ENCODE data around the gene TXNDC11.
A peak's percentile ranks its signal among the peaks of the same experiment; 100 is the strongest.

The TXNDC11 gene

DNA sequence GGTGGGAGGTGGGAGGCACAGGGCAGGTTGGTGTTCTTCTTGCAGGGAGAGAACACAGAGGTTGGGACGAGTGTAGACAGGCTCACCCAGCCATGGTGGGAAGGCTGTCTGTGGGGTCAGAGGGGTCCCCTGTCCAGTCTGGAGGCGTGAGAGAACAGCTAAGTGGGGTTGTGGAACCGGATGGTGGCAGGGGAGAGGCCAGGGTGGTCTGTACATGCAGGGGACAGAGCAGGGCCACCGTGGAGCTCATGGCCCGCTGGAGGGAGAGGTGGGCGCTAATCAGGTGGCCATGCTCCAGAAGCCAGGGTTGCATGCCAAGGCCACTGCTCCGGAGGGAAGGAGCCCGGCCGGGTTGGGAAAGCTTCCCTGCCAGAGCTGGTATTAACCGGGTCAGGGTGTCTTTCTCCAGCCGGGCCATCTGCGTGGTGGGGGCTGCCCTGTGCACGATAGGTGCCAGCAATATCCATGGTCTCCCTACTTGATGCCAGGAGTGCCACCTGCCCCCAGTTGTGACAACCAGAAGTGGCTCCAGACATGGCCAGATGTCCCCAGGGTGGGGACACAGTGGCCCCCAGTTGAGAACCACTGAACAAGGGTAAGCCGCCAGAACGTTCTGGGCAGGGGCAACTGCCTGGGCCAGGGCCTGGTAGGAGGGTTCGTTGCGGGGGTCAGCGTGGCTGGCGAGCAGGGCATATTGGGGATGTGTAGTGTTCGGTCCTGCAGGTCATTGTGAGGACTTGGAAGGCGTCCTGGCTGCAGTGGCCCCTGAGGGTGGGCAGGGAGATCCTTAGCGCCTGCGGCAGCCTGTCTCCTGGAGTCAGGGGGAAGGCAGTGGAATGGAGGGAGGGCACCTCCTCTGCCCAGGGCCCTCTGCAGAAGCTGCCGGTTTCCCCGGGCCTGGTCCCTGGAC lies 69.3 kb downstream of the TXNDC11 start:
- no peak for DNase-seq

DNA sequence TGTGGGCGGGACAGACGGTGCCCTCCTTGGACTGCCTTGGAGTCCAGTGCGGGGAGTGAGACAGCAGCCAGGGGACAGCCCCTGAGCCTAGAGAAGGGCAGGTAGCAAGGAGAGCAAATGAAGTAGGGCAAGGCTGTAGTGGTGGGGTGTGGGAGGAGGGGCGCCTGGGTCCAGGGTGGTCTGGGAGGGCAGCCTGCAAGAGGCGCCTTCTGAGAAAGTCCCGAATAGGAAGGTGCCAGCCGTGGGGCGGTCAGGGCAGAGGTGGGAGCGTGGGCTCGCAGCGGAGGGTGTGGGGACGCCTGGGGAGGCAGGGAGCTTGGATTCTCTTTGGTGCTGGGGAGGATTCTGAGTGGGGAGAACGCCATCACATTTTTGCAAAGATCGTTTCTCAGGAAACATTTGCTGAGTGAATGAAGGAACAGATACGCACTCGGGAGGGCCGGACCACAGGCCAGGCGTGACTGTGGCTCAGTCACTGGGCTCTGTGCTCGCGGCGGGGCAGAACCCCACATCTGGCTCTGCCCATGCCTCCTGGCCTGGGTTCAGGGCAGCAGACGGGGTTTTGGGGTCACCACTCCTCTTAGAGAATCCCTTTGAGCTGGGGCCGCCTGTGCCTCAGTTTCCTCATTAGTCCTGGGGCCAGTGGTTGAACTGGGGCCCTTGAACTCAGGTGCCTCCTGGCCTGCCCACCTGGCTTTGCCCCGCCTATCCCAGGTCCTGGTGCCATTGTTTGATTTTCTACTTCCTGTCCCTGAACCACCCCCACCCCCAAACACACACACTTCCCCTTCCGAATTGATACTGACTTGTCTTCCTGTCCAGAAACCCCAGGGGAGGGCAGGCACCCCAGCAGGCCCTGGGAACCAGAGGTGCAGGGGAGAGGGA lies 70.2 kb downstream of the TXNDC11 start:
- peak; percentile 44 to 62 (median 61) for DNase-seq

DNA sequence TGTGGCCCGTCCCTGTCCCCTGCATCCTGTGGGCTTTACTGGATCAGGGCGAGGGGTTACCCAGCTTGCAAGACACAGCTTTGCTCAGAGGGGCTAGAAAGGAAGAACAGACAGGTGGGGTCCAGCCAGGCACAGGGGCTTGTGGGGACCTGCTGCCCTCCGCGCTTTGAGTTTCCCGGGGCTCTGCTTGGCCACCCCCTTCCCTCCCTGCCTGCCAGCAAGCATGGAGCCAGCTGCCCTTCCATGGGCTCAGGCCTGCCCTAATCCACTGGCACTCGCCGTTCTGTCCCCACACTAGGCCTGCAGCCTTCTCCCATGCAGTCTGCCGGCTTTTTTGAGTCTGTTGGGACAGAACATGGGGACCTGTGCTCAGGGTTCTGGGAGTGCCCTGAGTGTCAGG lies 71.0 kb downstream of the TXNDC11 start:
- no peak for DNase-seq

DNA sequence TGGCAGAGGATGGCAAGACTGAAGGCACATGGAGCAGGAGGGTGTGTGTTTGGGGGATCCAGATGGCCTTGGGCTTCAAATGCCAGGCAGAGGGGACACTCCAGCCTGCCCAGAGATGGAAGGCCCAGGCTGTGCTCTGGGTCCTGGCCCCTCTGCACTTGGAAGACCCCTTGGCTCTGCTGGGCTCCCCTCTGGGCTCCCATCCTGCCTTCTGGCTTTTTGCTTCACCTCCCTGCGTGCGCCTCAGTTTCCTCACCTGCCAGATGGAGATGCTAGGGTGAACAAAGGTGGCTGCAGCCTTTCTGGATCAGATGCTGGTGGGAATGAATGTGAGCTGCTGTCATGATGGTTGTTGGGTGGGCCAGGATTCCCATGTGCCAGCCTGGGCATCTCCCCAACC lies 71.4 kb downstream of the TXNDC11 start:
- DNase-seq, result no peak

DNA sequence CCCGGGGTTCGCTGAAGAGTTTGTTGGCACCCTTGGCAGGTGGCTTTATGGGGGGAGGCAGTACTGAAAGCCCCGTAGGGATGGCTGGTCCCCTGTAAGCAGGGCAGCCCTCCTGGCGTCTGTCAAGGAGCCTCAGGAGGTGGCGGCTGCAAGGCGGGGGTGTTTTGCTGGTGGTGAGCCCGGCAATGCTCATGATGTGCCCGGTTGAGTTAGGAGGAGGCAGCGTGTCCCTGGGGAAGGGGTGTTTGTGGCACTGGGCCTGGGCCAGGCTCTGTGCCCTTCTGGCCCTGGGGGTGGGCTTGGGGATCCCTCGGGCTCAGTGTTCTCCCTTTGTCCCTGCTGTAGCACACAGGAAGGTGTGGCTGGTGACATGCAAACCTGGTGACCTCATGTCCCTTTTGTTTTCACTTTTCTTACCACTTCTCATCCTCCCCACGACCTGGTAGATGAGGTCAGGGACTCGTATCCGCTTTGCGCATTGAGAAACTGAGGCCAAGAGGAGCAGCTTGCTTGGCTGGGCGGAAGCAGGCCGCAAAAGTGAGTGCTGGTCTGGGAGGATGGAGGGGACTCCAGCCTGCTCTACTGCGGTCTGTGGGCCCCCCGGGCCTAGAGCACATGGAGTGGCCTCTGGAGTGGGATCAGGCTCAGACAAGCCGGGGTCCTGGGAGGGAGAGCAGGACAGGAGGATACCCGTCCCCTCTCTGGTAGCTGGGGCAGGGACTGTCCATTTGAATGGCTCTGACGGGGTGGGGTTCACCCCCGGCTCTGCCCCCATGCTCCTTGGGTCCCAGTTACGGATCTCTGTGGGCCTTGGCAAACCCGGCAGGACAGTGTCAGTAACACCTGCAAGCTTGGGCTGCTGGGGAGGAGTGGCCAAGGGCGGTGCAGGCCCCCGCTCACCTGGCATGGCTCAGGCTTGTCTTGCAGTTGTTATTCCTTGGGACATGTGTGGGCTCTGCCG lies 72.2 kb downstream of the TXNDC11 start:
- peak in 2 of 3 donors; percentile 56 to 65 for DNase-seq

DNA sequence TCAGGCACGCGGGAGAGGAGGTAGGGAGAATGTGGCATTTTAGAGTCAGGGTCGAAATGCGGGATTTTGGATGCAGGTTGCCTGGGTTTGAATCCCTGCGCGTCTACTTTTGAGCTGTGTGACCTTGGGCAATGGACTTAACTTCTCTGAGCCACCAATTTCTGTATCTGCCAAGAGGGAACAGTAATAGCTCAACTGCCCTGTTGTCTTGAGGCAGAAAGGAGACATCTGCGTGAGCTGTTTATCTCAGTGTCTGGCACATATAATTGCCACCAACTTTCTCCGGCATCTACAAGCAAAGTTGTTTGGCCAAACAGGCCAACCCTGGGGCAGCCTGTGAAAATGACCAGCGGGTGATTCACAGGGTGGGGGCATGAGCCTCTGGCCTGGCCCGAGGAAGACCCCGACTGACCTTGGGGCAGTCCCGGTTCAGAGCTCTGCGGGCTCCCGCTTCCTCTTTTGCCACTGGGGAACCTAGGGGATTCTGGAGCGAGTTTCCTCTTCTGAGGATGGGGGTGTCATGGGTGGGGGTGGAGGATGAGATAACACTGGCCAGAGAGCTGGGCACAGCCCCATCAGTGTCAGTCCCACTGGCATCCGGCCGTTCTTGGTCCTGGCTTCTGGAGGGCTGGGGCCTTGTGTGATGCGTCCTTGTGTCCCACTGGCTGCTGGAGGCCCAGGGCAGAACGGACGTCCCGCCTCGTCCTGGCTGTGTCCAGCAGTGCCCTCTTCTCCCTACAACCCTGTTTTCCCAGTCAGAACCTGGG lies 73.1 kb downstream of the TXNDC11 start:
- DNase-seq, result peak; percentile 97 to 99 (median 98)

DNA sequence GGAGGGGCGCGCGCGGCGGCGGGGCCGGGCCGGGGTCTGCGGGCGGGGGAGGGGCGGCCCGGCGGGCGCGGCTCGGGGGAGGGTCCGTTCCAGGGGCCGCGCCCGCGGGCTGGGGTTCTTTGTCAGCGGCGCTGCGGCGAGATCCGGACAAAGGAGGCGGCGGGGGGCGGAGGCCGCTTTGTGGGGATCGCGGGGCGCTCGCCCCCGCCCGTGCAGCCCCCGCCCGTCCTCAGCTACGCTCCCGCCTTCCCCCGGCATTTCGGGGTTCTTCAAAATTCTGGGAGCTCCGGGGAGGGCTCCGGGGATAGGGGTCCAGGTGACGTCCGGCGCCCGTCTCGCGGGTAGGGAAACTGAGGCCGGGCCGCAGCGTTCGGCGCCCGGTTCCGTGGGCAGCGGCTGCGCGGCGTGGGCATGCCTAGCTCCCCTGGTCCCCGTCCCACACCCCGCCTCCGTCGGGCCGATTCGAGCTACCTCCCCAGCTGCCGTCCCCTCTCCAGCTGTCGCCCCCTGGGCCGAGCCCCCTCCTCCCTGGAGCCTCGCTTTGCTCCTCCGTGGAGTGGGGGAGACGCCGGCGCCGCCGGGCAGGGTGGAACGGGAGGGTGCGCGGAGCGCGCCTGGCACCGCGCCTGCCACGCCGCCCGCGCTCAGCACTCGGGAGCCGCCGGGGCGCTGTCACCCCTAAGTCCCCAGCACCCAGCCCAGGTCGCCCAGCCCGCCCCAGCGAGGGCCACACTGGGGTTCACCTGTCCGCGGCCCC lies 73.9 kb downstream of the TXNDC11 start:
- DNase-seq, result peak in 2 of 3 donors; percentile 41 to 70

DNA sequence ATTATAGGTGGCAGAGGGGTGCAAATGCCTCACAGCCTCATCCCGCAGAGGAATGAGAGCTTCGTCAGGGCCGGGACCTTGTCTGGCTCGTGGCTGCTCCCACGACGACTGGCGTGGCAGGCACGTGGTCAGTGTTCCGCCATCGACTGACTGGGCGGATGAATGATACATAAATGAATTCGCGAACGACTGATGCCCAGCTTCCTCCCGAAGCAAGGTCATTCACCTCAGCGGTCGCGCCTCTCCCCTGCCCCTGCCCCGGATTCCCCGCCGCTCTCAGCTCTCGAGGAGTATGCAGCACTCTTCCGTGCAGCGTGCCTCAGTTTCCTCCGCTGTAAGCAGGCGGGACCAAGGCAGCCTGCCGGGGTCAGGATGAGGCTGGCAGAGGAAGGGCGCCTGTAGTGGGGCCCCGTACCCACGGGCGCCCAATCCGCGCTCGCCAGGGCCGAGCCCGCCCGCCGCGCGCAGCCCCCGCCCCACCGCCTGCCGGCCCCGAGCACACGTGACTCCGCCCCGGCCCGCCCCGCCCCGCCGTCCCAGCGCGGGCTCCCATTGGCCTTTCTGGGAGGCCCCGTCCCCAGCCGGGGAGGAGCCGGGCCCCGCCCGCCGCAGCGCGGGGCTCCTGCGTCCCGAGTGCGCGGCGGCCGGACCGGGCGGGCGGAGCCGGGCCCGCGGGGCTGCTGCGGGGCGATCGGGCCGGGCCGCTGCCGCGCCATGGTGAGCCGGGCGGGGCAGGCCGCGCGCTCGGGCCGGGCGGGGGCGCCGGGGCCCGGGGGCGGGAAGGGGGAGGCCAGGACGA lies 74.6 kb downstream of the TXNDC11 start, which contains the start of gene SNN:
TSS of gene SNN (plus strand) at position 632 of the 799 bp plus-strand sequence. CDS start 7,605 bp downstream, outside the sequence.
- DNase-seq, result peak; percentile 95 to 99 (median 97)

DNA sequence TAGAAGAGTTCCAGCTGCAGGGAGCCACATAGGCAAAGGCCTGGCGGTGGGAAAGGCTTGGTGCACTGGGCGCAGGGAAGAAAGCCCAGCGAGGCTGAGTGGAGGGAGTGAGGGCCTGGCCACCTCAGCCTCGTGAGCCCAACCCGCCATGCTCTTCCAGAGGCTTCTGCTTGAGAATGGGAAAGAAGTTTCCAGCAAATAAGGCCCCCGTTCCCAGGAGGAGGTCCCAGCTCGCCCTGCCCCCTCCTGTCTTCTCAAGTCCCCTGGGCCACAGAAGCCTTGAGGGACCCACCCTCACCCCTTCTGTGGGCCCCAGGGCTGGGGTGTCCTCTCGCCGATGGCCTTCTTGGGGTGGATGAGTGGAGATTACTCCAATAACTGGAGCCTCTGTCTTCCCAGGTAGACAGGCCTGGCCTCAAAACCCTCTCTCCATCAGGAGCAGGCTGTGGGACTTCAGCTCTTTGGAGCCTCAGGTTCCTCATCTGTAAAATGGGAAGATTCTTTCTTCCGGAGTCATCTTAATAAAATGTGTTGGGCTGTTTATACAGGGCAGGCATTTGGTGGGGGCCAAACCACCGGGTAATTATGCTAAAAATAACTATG lies 75.3 kb downstream of the TXNDC11 start:
- no peak for DNase-seq

DNA sequence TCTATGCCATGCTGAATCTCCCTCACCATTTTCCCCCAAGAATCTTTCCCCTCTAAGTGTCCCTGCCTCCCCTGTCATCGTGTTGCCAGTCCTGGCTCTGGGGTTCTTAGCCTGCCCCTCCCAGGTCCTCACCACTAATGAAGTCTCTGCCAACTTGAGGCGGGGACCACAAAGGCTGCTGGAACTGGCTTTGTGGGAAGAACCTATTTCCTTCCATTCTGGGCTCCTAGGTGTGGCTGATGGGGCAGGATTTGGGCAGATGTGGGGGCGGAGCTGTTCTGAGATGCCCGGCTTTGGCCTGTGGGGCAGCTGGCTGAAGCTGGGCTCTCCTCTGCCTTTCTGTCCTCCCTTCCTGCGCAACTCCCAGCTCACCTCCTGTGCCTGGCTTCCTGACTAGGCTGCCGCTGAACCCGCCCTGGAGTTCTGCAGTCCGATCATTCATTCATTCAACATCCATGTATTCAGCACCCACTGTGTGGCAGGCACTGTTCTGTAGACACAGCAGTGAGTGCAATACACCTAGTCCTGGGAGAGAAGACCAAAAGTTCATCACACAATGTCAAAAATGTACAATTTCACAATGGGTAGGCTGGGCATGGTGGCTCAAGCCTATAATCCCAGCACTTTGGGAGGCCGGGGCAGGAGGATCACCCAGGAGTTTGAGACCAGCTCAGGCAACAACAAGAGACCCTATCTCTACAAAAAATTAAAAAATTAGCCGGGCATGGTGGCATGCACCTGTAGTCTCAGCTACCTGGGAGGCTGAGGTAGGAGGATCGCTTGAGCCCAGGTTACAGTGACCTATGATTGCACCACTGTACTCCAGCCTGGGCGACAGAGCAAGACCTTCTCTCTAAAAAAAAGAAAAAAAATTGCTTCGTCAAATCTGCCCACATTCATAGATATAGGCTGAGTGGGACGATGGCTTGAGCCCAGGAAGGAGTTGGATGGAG lies 76.3 kb downstream of the TXNDC11 start:
- no peak for DNase-seq

DNA sequence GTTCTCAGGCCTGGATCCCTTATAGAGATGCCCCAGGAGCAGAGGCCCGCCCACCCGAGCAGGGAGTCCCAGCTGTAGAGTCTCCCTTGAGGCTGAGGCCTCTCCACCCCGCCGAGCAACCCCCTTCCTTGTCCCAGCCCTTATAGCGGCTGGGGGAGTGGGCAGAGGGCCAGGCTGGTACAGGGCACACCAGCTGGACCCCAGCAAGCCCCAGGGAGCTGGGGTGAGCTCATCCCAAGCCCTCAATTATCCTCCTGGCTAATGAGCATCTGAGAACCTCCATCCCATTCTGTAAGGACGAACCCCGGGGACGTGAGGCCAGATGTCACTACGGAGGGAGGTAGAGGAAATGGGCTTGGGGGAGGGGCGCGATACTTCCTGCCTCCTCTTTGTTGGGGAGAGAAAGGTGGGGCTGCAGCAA lies 77.6 kb downstream of the TXNDC11 start:
- no peak for DNase-seq

DNA sequence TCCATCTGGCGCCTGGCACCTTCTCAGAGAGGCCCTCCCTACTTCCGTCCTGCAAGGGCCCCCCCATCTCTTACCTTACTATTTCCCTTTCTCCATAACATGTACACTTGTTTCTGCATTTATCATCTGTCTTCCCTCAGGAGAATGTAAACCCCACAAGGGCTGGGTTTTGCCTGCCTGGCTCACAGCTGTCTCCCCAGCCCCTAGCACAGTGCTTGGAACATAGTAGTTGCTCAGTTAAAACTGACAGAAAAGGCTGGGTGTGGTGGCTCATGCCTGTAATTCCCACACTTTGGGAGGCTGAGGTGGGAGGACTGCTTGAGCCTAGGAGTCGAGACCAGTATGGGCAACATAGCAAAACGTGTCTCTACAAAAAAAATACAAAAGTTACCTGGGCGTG lies 80.1 kb downstream of the TXNDC11 start:
- DNase-seq, result no peak

DNA sequence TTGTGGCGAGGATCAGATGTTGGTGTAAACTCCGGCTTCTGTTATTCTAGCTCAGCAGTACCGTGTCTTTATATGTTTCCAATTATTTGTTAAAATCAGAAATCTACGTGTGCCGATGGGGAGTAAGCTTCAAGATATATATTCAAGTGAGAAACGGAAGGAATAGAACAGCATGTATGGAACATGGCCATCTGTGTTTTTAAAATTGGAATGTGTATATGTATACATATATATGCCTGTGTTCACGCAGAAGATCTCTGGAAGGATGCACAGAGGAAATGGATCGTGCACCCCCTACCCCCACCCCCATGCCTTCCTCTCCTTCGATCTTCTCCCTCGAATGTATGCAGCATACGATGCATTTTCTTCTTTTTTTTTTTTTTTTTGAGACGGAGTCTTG lies 82.1 kb downstream of the TXNDC11 start:
- no peak for DNase-seq

DNA sequence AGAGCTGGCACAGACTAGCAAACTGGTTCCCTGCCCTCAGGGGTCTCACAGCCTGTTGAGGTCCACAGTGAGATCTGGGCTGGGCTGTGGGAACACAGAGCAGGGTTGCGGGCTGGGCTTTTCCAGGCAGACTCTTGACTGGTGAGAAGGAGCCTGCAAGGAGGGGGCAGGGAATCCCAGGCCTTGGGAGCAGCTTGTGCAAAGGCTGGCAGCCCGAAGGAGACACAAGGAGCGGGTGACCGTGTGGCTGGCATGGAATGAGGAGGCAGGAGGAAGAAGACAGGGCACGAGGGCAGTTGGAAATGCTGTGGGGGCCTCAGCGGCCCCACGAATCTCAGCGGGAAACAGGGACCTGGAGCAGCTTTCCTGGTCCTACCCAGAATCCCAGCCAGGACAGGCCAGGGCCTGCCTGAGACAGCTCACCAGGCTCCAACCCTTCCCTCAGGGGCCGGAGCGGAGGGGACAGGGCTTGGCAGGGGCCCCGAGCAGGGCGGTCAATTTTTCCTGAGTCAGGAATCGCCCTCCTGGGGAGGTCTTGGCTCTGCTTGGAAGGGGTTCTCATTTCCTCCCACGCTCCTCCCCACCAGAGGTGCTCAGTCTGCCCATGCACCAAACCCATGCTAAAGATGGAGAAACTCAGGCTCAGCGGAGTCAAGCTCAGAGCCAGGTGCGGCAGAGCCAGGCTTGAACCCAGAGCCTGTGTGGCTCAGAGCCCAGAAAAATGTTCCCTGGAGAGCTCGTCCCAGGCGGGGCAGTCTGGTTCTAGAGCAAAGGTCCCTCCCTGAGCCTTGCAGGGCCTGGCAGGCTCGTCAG lies 83.6 kb downstream of the TXNDC11 start:
- no peak for DNase-seq

DNA sequence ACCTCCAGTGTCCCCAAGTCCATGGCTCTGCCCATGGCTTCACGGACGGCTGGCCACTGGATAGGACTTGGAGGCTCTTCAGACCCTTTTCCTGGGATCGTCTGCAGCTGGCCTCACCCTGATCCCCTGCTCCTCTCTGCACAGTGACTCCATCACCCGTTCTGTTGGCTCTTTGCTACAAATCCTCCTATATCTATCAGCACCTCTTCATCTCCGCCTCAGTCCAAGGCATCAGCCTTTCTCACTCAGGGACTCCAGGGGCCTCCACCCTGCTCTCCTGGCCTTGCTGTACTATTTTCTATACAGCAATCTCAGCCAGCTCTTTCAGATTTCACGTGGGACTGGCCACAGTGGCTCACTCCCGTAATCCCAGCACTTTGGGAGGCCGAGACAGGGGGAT lies 85.1 kb downstream of the TXNDC11 start:
- no peak for DNase-seq

DNA sequence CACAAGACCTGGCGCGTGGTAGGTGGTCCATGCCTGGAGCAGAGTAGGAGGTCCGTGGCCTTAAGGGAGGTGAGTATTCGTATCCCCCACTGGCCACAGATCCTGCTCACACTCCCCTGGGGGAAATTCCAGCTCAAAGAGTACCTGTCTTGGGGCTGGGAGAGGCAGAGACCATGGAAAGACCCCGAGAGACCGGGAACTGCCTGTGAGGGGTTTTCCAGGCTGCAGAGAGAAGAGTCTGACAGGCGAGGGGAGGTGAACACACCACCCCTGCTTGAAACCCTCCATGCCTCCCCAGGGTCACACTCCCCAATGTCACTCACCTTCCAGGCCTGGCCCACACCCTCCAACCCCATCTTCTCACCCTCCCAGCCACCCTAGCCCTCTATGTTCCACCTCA lies 87.0 kb downstream of the TXNDC11 start:
- DNase-seq, result no peak

DNA sequence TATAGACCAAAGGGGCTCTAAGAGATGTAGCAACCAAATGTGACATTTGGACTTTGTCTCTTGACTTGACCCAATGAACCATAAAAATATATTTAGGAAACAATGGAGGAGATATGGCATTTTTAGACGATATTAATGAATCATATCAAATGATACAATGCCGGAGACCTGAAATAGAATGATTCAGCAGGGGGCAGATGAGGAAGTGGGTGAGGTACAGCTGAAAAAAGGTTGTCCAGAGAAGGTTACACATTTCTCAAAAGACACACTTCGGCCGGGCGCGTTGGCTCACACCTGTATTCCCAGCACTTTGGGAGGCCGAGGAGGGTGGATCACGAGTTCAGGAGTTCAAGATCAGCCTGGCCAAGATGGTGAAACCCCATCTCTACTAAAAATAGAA lies 90.9 kb downstream of the TXNDC11 start:
- peak in 2 of 3 donors; percentile 40 for DNase-seq

Measured in suppressor macrophage treated with lipopolysaccharide for 1 hour (primary cell).